Mesothelial cell of epicardium (in vitro differentiated cells): Measurements from ENCODE around the gene LDLRAD4. TPM values are rescaled to one million over a fixed set of nuclear protein-coding genes. Genes with fewer than 3 reads are reported as not detected.

Source experiments
- DNase-seq, 2 experiments: peaks; one replicate each; pipeline ENCODE4 v3.0.0; 2021; ENCODE audit warnings: low spot score in 2 of 2; ENCODE audit not compliant: unreplicated experiment in 2 of 2
- H3K27ac Mint-ChIP-seq: 2 replicates; pipeline ENCODE4 v1.8.0; 2021; ENCODE audit warnings: mixed read lengths
- H3K27me3 Mint-ChIP-seq: 2 replicates; pipeline ENCODE4 v1.8.0; 2021; ENCODE audit warnings: low read depth, mixed read lengths
- H3K36me3 Mint-ChIP-seq: 2 replicates; pipeline ENCODE4 v1.8.0; 2021; ENCODE audit warnings: mixed read lengths
- H3K4me1 Mint-ChIP-seq: 2 replicates; pipeline ENCODE4 v1.8.0; 2021; ENCODE audit warnings: mixed read lengths
- H3K4me3 Mint-ChIP-seq: 2 replicates; pipeline ENCODE4 v1.8.0; 2021; ENCODE audit warnings: mild to moderate bottlenecking, moderate library complexity, mixed read lengths
- H3K9me3 Mint-ChIP-seq: 2 replicates; pipeline ENCODE4 v1.8.0; 2021; ENCODE audit warnings: mixed read lengths
- total RNA-seq: library from RNA; stranded (reverse); gene quantifications from 3 replicates; pipeline ENCODE4 v1.2.1, GENCODE V29; 2021
- TF ChIP-seq, protein P1 (sequence below): fragments of 200-600 bp; sonication (generic); IDR thresholded peaks from one replicate; pipeline ENCODE4 v1.5.0; 2021; ENCODE audit warnings: antibody characterized with exemption; ENCODE audit not compliant: unreplicated experiment

LDLRAD4 gene
- total RNA-seq, 1 donor from 2014 or later: 29.7 TPM

DNA sequence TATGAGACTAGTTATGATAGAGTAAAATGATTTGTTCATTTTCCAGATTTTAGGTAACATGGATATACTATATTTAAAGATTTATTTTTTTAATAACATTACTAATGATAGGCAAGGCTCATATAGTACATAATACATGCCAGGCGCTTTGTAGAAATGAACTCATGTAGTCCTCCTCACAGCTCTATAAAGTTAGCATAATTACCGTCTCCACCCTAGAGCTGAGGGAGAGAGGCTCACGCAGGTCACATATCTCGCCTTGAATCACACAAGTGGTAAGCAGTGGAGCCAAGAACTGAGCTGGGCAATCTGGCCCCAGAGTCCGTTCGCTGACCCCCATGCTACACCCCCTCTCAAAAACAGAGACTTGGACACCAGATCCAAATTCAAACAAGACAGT, 285.3 kb downstream of the LDLRAD4 start:
- DNase-seq: no peak
- H3K9me3 Mint-ChIP-seq: peaks cover 23% of the 10 kb centered on the region
- H3K4me3 Mint-ChIP-seq: no peak overlapping the region
- H3K4me1 Mint-ChIP-seq: peaks cover 32% of the 10 kb centered on the region
- H3K36me3 Mint-ChIP-seq: peaks cover 16% of the 10 kb centered on the region
- H3K27ac Mint-ChIP-seq: no peak overlapping the region
- H3K27me3 Mint-ChIP-seq: peaks cover 10% of the 10 kb centered on the region
- TF ChIP-seq, protein P1, sequence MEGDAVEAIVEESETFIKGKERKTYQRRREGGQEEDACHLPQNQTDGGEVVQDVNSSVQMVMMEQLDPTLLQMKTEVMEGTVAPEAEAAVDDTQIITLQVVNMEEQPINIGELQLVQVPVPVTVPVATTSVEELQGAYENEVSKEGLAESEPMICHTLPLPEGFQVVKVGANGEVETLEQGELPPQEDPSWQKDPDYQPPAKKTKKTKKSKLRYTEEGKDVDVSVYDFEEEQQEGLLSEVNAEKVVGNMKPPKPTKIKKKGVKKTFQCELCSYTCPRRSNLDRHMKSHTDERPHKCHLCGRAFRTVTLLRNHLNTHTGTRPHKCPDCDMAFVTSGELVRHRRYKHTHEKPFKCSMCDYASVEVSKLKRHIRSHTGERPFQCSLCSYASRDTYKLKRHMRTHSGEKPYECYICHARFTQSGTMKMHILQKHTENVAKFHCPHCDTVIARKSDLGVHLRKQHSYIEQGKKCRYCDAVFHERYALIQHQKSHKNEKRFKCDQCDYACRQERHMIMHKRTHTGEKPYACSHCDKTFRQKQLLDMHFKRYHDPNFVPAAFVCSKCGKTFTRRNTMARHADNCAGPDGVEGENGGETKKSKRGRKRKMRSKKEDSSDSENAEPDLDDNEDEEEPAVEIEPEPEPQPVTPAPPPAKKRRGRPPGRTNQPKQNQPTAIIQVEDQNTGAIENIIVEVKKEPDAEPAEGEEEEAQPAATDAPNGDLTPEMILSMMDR: no peak

DNA sequence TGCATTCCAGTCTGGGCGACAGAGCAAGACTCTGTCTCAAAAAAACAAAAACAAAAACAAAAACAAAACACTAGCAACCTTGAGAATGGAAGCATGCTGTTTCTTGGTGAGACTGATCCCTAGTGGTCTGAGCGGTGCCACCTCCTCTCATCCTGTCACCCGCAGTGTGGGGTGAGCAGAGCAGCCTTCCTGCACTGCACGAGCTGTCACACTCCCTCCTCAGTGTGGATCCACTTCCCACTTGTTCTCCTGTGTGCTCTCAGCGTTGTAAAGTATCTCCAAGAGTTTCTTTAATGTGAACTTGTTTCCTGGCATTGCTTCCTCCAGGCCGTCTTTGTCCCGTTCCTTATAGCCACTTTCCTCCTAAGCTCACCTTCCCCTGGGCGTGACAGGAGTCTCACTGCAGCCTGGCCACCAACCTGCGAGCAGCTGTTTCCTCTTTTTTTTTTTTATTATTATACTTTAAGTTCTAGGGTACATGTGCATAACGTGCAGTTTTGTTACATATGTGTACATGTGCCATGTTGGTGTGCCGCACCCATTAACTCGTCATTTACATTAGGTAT, 287.3 kb downstream of the LDLRAD4 start:
- peaks cover 20% of the 10 kb centered on the region for H3K4me1 Mint-ChIP-seq
- H3K36me3 Mint-ChIP-seq: peaks cover 4% of the 10 kb centered on the region
- peaks cover 6% of the 10 kb centered on the region for H3K27me3 Mint-ChIP-seq
- H3K27ac Mint-ChIP-seq: no peak overlapping the region
- DNase-seq: no peak
- TF ChIP-seq, protein P1: no peak
- H3K9me3 Mint-ChIP-seq: peaks cover 19% of the 10 kb centered on the region
- no peak overlapping the region for H3K4me3 Mint-ChIP-seq

DNA sequence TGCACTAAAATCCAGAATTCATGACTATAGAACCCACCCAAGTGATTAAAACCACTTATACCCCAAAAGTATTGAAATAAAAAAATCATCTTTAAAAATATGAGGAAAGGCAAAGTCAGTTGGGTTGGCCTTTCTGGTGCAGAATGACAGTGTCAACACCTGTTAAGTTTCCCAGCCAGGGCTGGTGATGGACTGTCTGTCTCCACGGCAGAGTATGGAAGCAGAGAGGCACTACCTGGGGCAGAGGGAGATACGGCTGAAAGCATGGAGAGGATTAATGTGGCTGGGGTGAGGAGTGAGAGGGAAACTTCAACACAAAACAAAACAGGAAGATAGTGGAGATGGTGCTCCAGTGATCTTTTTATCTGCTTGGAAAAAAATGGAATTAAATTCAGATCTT, 292.0 kb downstream of the LDLRAD4 start:
- TF ChIP-seq, protein P1: no peak
- H3K9me3 Mint-ChIP-seq: peaks cover 19% of the 10 kb centered on the region
- DNase-seq: no peak
- H3K36me3 Mint-ChIP-seq: peaks cover 4% of the 10 kb centered on the region
- no peaks in the 10 kb centered on the region for H3K27me3 Mint-ChIP-seq
- no peak overlapping the region for H3K27ac Mint-ChIP-seq
- H3K4me3 Mint-ChIP-seq: no peak overlapping the region
- no peaks in the 10 kb centered on the region for H3K4me1 Mint-ChIP-seq

DNA sequence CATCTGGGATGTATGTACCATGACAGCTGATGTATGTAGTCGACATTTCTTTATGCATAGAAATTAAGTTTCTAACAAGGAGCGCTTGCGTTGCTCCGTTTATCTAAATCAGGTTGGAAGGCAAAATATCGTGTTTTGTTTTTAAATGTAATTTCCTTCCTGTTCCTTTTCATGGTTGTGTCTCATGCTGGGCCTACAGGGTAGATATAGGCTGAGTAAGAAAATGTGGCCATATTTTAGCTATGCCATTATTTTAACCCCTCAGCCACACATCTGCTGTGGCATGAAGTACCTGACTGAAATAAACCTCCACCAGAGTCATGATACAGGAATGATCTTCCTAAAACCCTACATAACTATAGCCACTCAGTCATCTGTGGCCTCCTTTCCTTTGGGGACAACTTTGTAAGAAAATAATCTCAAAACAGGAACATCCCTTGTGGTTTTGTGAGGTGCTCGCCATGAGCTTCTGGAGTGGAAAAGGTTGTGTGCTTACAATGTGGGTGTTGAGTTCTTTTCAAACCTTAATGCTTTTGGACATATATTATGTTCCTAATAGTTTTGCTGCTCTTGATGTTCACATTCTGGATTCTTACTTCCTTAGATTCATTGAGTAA, 293.5 kb downstream of the LDLRAD4 start:
- Mint-ChIP-seq H3K4me1 (no peaks in the 10 kb centered on the region), H3K9me3 (peaks cover 19% of the 10 kb centered on the region), H3K27me3 (no peaks in the 10 kb centered on the region), H3K36me3 (peaks cover 4% of the 10 kb centered on the region), H3K27ac (no peak overlapping the region), H3K4me3 (no peak overlapping the region)
- TF ChIP-seq, protein P1: no peak
- no peak for DNase-seq

DNA sequence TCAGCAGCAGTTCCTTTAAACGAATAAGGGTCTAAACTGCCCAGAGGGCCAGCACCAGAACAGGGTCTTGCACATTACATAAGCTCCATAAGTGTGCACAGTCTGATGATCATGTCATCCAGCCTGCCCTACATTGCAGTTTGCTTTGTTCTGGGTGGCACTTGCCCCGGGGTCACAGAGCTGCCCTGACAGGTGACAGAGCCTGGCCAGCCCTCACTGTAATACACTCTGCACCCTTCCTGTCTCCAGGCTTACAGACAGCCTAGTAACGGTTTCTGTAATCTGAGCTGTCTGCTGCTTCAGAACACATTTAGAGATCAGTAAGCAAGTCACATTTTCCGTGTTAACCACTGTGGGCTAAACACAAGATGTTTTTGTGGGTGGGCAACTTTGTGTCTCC, 294.5 kb downstream of the LDLRAD4 start:
- H3K27ac Mint-ChIP-seq: no peak overlapping the region
- no peak overlapping the region for H3K4me3 Mint-ChIP-seq
- H3K4me1 Mint-ChIP-seq: no peaks in the 10 kb centered on the region
- H3K9me3 Mint-ChIP-seq: peaks cover 18% of the 10 kb centered on the region
- TF ChIP-seq, protein P1: no peak
- DNase-seq: no peak
- H3K36me3 Mint-ChIP-seq: peaks cover 6% of the 10 kb centered on the region
- H3K27me3 Mint-ChIP-seq: no peaks in the 10 kb centered on the region

DNA sequence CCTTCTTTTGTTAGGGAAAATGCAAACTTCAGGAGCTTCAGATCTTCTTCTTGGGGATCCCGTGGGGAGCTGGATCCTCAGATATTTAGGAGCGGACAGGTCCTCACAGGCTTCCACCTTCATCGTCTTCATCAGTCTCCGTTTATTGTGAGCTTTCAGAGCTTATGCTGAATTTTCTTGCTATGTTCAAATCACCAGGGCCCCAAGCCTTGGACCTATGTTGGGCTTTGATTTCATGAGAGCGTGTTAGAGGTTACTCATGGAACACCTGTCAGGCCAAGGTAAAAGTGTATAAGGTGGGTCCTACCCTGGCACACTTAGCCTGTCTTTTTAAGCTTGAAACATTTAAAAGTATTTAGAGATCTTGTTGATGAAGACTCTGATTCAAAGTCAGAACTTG, 294.9 kb downstream of the LDLRAD4 start:
- no peak overlapping the region for H3K27ac Mint-ChIP-seq
- H3K36me3 Mint-ChIP-seq: peaks cover 10% of the 10 kb centered on the region
- peaks cover 21% of the 10 kb centered on the region for H3K9me3 Mint-ChIP-seq
- H3K4me3 Mint-ChIP-seq: no peak overlapping the region
- DNase-seq: no peak
- H3K27me3 Mint-ChIP-seq: no peaks in the 10 kb centered on the region
- TF ChIP-seq, protein P1: no peak
- H3K4me1 Mint-ChIP-seq: no peaks in the 10 kb centered on the region
